Measurements from ENCODE around the gene CR1L. TPM values are rescaled to one million over a fixed set of nuclear protein-coding genes. Genes with fewer than 3 reads are reported as not detected.
"Not testable (repeated sequence)": the region's sequence is repeated elsewhere in the genome, so short reads cannot be mapped to it uniquely, and the experiment has no call there.

CR1L gene
- total and polyA plus RNA-seq, 4 donors, result 0.50 to 2.0 (median 1.3) TPM

- not testable (repeated sequence) for DNase-seq (ENCODE audit: low read depth in 4 of 6, low spot score in 6 of 6)
- WGBS (ENCODE audit: insufficient coverage), result 4% methylated on average over 4 of the region's 7 CpGs
Observed at GRCh38 chr1:207751463-207751789, 106.5 kb downstream of the CR1L start.

DNA sequence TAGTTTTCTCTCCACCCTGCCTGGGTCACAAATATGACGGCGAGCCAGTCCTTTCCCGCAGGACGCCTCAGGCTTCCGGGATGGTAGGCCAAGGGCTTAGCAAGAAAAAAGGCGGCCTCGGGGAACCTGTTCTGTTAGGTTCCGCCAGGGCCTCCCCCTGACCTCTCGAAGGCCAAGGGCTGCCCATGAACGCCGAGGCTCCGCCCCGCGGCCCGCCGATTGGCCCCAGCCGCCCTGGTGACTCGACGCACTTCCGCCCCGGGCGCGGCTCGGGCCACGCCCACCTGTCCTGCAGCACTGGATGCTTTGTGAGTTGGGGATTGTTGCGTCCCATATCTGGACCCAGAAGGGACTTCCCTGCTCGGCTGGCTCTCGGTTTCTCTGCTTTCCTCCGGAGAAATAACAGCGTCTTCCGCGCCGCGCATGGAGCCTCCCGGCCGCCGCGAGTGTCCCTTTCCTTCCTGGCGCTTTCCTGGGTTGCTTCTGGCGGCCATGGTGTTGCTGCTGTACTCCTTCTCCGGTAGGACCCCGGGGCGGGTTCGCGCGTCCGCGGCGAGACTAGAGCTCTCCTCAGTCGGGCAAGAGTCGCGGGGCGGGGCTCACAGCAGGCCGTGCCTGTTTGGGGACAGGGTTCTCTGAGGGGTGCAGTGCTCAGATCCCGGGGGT is 107.0 kb downstream of the CR1L start, which contains the start of gene CD46:
Gene CD46 (plus strand): TSS at position 265 of the 666 bp plus-strand sequence. CDS start 159 bp downstream, at position 424.
- 0% methylated on average over 55 of the region's 55 CpGs for WGBS (ENCODE audit: insufficient coverage)

More at GRCh38 chr1:207751463-207751789, 106.5 kb downstream of the CR1L start:
- Histone ChIP-seq H3K27ac (ENCODE audit: low read depth, low read length) (peak overlapping the region; percentile 95), H3K4me1 (ENCODE audit: control insufficient read depth, insufficient read depth, low read length) (peaks cover 15% of the 10 kb centered on the region), H3K4me3 (ENCODE audit: low read depth, low read length) (peak overlapping the region; percentile 91)
- H3K36me3 ChIP-seq (ENCODE audit: control insufficient read depth, insufficient read depth, low read length); H3K9me3 ChIP-seq (ENCODE audit: control insufficient read depth, insufficient read depth, low read length); H3K27me3 ChIP-seq (ENCODE audit: control insufficient read depth, insufficient read depth, low read length): not testable (repeated sequence)

GRCh38 chr1:207752456-207752998 is 107.6 kb downstream of the CR1L start:
- Histone ChIP-seq H3K4me3 (ENCODE audit: low read depth, low read length) (peak overlapping the region; percentile 91), H3K27me3 (ENCODE audit: control insufficient read depth, insufficient read depth, low read length) (no peaks in the 10 kb centered on the region), H3K27ac (ENCODE audit: low read depth, low read length) (peak overlapping the region; percentile 95), H3K36me3 (ENCODE audit: control insufficient read depth, insufficient read depth, low read length) (peaks cover 2% of the 10 kb centered on the region), H3K9me3 (ENCODE audit: control insufficient read depth, insufficient read depth, low read length) (no peaks in the 10 kb centered on the region), H3K4me1 (ENCODE audit: control insufficient read depth, insufficient read depth, low read length) (peaks cover 15% of the 10 kb centered on the region)
- peak in 2 of 6 donors; percentile 15 to 45 for DNase-seq (ENCODE audit: low read depth in 4 of 6, low spot score in 6 of 6)
- WGBS (ENCODE audit: insufficient coverage), result 0% methylated on average over 29 of the region's 30 CpGs

More for the DNA sequence above, 107.0 kb downstream of the CR1L start, which contains the start of gene CD46:
- peak; percentile 84 to 97 (median 90) for DNase-seq (ENCODE audit: low read depth in 4 of 6, low spot score in 6 of 6)
- H3K27ac ChIP-seq (ENCODE audit: low read depth, low read length), result peak within 1 kb of the TSS; percentile 95
- H3K27me3 ChIP-seq (ENCODE audit: control insufficient read depth, insufficient read depth, low read length), result no peaks in the 10 kb centered on the region
- H3K4me3 ChIP-seq (ENCODE audit: low read depth, low read length), result peak within 1 kb of the TSS; percentile 91
- H3K9me3 ChIP-seq (ENCODE audit: control insufficient read depth, insufficient read depth, low read length), result no peaks in the 10 kb centered on the region
- H3K36me3 ChIP-seq (ENCODE audit: control insufficient read depth, insufficient read depth, low read length), result peaks cover 2% of the 10 kb centered on the region
- H3K4me1 ChIP-seq (ENCODE audit: control insufficient read depth, insufficient read depth, low read length), result peaks cover 15% of the 10 kb centered on the region

GRCh38 chr1:207753611-207754010 is 108.7 kb downstream of the CR1L start:
- Histone ChIP-seq H3K27me3 (ENCODE audit: control insufficient read depth, insufficient read depth, low read length) (no peaks in the 10 kb centered on the region), H3K36me3 (ENCODE audit: control insufficient read depth, insufficient read depth, low read length) (peaks cover 2% of the 10 kb centered on the region), H3K27ac (ENCODE audit: low read depth, low read length) (no peak overlapping the region), H3K4me1 (ENCODE audit: control insufficient read depth, insufficient read depth, low read length) (peaks cover 15% of the 10 kb centered on the region), H3K4me3 (ENCODE audit: low read depth, low read length) (no peak overlapping the region), H3K9me3 (ENCODE audit: control insufficient read depth, insufficient read depth, low read length) (no peaks in the 10 kb centered on the region)
- no peak for DNase-seq (ENCODE audit: low read depth in 4 of 6, low spot score in 6 of 6)
- WGBS (ENCODE audit: insufficient coverage), result no CpG with 5 or more reads among the region's 7 CpGs

DNA sequence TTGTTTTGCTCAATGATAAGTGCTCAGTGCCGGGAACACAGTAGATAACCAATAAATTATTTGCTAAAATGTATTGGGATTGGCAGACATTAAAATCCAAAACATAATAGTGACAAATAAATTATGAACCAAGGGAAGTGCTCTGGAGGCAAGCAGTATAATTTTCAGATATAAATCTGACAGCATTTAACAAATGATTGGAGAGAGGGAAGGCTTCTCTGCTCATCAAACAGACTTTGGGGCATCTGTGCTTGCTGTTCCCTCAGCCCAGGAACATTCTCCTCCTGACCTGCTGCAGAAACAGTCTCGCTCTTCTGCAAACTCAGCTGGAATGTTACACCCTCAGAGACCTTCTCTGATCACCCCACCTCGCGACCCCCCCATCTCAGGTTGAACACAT is 109.1 kb downstream of the CR1L start:
- 66% methylated on average over 3 of the region's 4 CpGs for WGBS (ENCODE audit: insufficient coverage)
- Histone ChIP-seq H3K4me3 (ENCODE audit: low read depth, low read length) (no peak overlapping the region), H3K9me3 (ENCODE audit: control insufficient read depth, insufficient read depth, low read length) (no peaks in the 10 kb centered on the region), H3K4me1 (ENCODE audit: control insufficient read depth, insufficient read depth, low read length) (peaks cover 15% of the 10 kb centered on the region), H3K27ac (ENCODE audit: low read depth, low read length) (no peak overlapping the region), H3K27me3 (ENCODE audit: control insufficient read depth, insufficient read depth, low read length) (no peaks in the 10 kb centered on the region), H3K36me3 (ENCODE audit: control insufficient read depth, insufficient read depth, low read length) (peaks cover 2% of the 10 kb centered on the region)
- DNase-seq (ENCODE audit: low read depth in 4 of 6, low spot score in 6 of 6), result peak in 1 of 6 donors; percentile 3

- Histone ChIP-seq H3K27me3 (ENCODE audit: control insufficient read depth, insufficient read depth, low read length) (no peaks in the 10 kb centered on the region), H3K36me3 (ENCODE audit: control insufficient read depth, insufficient read depth, low read length) (peaks cover 6% of the 10 kb centered on the region), H3K27ac (ENCODE audit: low read depth, low read length) (no peak overlapping the region), H3K4me3 (ENCODE audit: low read depth, low read length) (no peak overlapping the region), H3K4me1 (ENCODE audit: control insufficient read depth, insufficient read depth, low read length) (peaks cover 15% of the 10 kb centered on the region), H3K9me3 (ENCODE audit: control insufficient read depth, insufficient read depth, low read length) (no peaks in the 10 kb centered on the region)
- DNase-seq (ENCODE audit: low read depth in 4 of 6, low spot score in 6 of 6), result no peak
- 85% methylated on average over 3 of the region's 7 CpGs for WGBS (ENCODE audit: insufficient coverage)
Observed at GRCh38 chr1:207754974-207755700, 110.2 kb downstream of the CR1L start.

DNA sequence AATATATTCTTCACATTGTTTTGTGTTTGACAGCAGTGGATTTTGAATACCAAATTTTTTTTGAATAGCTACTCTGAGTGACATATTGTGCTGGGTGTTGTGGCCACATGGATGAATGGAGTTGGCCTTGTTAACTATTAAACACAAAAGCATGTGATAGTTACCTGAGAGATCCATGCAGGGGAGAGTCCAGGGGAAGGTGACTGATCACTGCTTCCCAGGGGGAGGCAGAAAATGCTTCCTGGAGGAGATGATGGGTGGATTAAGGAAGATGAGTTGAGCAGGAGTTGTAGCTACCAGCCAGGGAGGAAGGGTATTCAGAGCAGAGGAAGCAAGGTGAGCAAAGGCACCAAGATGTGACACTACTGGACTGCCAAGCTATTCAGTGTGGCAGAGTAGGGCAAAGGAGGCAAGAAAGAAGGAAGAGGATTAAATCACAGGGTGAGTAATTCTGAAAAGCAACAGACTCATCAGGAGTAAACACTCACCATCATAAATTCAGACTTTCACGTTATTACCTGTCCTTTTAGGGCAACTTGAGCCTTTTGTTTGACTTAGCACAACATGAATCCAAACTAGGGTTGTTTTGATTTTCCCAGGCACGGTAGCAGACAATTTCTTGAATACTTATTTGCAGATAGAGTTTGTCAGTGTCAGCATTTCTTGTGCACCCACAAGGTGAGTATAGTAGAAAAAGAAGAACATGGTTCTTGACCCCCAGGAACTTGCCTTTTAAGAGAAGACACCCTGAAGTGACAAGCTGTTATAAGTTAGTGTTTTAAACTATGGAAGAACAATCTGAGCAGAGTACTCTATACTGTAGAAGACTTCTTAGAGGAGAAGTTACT is 111.1 kb downstream of the CR1L start:
- Histone ChIP-seq H3K36me3 (ENCODE audit: control insufficient read depth, insufficient read depth, low read length) (peaks cover 6% of the 10 kb centered on the region), H3K27ac (ENCODE audit: low read depth, low read length) (no peak overlapping the region), H3K4me3 (ENCODE audit: low read depth, low read length) (no peak overlapping the region), H3K9me3 (ENCODE audit: control insufficient read depth, insufficient read depth, low read length) (no peaks in the 10 kb centered on the region), H3K27me3 (ENCODE audit: control insufficient read depth, insufficient read depth, low read length) (no peaks in the 10 kb centered on the region), H3K4me1 (ENCODE audit: control insufficient read depth, insufficient read depth, low read length) (peaks cover 15% of the 10 kb centered on the region)
- no peak for DNase-seq (ENCODE audit: low read depth in 4 of 6, low spot score in 6 of 6)
- WGBS (ENCODE audit: insufficient coverage), result 100% methylated on average over 1 of the region's 2 CpGs

DNA sequence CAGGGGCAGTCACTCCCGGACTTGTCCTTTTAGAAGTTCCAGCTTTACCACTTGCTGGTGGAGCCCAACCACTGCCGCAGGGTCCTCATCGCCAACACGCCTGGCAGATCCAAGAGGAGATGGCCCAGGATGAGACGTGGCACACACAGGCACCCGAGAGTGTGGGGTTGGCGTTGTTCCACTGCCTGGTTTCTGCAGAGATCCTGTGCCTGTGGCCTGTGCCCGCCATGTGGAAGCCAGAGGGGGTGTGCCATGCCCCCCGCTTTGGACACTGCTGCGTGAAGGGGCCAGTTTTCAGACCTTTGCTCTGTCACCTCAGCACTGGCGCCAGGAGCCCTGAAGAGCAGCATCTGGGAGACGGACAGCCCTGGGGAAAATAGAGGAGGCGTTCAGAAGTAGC is 117.7 kb downstream of the CR1L start:
- H3K4me3 ChIP-seq (ENCODE audit: low read depth, low read length), result no peak overlapping the region
- no peaks in the 10 kb centered on the region for H3K27me3 ChIP-seq (ENCODE audit: control insufficient read depth, insufficient read depth, low read length)
- H3K36me3 ChIP-seq (ENCODE audit: control insufficient read depth, insufficient read depth, low read length), result peaks cover 20% of the 10 kb centered on the region
- H3K4me1 ChIP-seq (ENCODE audit: control insufficient read depth, insufficient read depth, low read length), result no peaks in the 10 kb centered on the region
- no peak overlapping the region for H3K27ac ChIP-seq (ENCODE audit: low read depth, low read length)
- no peak for DNase-seq (ENCODE audit: low read depth in 4 of 6, low spot score in 6 of 6)
- WGBS (ENCODE audit: insufficient coverage), result 95% methylated on average over 12 of the region's 13 CpGs
- H3K9me3 ChIP-seq (ENCODE audit: control insufficient read depth, insufficient read depth, low read length), result peaks cover 2% of the 10 kb centered on the region

DNA sequence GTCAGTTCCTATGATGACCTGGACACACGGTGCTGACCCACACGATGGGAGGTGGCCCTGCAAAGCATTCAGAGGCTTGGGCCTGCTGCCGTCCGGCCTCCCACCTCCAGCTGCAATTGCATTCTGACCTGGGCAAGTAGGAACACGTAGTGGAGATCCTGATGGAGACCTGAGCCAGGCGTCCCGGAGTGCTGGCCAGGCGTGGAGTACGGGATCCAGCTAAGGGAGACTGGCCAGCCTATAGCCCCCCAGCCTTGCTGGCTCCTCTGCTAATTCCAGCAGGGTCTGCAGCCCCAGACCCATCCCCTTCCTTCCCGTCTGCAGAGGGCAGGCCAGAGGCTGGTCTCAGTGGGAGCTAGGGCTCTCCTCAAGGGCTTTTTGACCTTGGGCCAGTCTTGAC is 118.2 kb downstream of the CR1L start:
- WGBS (ENCODE audit: insufficient coverage), result 96% methylated on average over 10 of the region's 10 CpGs
- Histone ChIP-seq H3K27me3 (ENCODE audit: control insufficient read depth, insufficient read depth, low read length) (no peaks in the 10 kb centered on the region), H3K36me3 (ENCODE audit: control insufficient read depth, insufficient read depth, low read length) (peaks cover 20% of the 10 kb centered on the region), H3K4me3 (ENCODE audit: low read depth, low read length) (no peak overlapping the region), H3K4me1 (ENCODE audit: control insufficient read depth, insufficient read depth, low read length) (no peaks in the 10 kb centered on the region), H3K27ac (ENCODE audit: low read depth, low read length) (no peak overlapping the region), H3K9me3 (ENCODE audit: control insufficient read depth, insufficient read depth, low read length) (peaks cover 2% of the 10 kb centered on the region)
- no peak for DNase-seq (ENCODE audit: low read depth in 4 of 6, low spot score in 6 of 6)

All from spinal cord (tissue), 10 donors.